Measurements from ENCODE around the gene ASB1.

Gene ASB1

DNA sequence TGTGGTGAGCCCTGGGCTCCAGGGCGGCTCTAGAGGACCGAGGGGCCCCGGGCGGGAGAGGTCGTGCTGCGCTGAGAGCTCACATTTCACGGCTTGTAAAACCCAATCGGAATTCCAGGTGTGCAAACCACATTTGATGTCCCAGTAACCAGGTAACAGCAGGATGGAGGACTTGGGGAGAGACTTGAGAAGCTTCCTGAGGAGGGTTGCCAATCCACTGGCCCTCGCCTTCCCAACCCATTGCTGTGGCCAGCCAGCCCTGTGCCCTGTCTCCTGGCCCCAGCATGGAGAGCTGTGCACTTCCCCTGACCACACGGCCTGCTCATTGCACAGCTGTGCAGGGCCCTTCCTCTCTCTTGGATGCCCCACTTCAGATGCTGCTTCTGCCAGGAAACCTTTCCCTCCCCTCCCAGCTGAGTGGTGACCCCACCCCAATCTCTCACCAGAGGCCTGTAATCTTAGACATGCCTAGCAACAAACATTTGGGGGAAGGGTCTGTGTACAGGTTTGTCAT is 39.6 kb downstream of the ASB1 start:
- Mint-ChIP-seq H3K9me3 (peaks cover 10% of the 10 kb centered on the region), H3K4me1 (ENCODE audit: low read depth) (peaks cover 5% of the 10 kb centered on the region), H3K36me3 (ENCODE audit: low read depth) (peaks cover under 1% of the 10 kb centered on the region), H3K27ac (no peak overlapping the region), H3K27me3 (ENCODE audit: low read depth) (peaks cover 4% of the 10 kb centered on the region), H3K4me3 (no peak overlapping the region)
- DNase-seq (ENCODE audit: low spot score), result no peak

DNA sequence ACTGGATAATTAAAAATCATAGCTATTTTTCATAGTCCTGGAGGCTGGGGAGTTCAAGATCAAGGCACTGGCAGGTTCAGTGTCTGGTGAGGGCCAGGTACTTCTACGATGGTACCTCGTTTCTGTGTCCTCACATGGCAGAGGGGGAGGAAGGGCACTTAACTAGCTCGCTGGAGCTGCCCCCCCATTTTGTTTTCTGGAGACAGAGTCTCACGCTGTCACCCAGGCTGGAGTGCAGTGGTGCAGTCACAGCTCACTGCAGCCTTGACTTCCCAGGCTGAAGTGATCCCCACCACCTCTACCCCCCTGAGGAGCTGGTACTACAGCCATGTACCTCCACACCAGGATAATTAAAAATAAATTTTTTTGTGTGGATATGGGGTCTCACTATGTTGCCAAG is 40.3 kb downstream of the ASB1 start:
- no peak for DNase-seq (ENCODE audit: low spot score)
- H3K36me3 Mint-ChIP-seq (ENCODE audit: low read depth), result peaks cover 1% of the 10 kb centered on the region
- no peak overlapping the region for H3K4me3 Mint-ChIP-seq
- peaks cover 14% of the 10 kb centered on the region for H3K9me3 Mint-ChIP-seq
- H3K4me1 Mint-ChIP-seq (ENCODE audit: low read depth), result peaks cover 5% of the 10 kb centered on the region
- peaks cover 5% of the 10 kb centered on the region for H3K27me3 Mint-ChIP-seq (ENCODE audit: low read depth)
- H3K27ac Mint-ChIP-seq, result no peak overlapping the region

DNA sequence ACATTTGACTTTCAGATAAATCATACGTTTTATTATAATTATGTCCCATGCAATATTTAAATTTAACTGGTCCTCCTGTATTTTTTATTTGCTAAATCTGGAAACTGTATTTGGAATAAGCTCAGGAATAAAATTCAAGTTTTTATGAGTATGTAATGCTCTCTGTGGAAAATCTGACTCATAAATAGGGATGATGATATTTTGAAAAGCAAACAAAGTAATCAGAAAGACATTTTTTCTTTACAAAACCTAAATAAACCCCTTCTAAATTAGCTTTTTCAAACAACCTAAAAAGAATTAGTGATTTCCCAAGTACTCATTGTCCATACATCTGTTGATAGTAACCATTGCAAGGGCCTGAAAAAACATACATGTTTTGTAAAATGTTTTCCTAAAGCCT is 41.1 kb downstream of the ASB1 start:
- peaks cover 1% of the 10 kb centered on the region for H3K36me3 Mint-ChIP-seq (ENCODE audit: low read depth)
- H3K27ac Mint-ChIP-seq, result no peak overlapping the region
- H3K27me3 Mint-ChIP-seq (ENCODE audit: low read depth), result peaks cover 8% of the 10 kb centered on the region
- peaks cover 21% of the 10 kb centered on the region for H3K9me3 Mint-ChIP-seq
- H3K4me1 Mint-ChIP-seq (ENCODE audit: low read depth), result peaks cover 4% of the 10 kb centered on the region
- H3K4me3 Mint-ChIP-seq, result no peak overlapping the region
- DNase-seq (ENCODE audit: low spot score), result no peak

- peaks cover 9% of the 10 kb centered on the region for H3K27me3 Mint-ChIP-seq (ENCODE audit: low read depth)
- peaks cover 2% of the 10 kb centered on the region for H3K4me1 Mint-ChIP-seq (ENCODE audit: low read depth)
- DNase-seq (ENCODE audit: low spot score), result no peak
- peaks cover 1% of the 10 kb centered on the region for H3K36me3 Mint-ChIP-seq (ENCODE audit: low read depth)
- no peak overlapping the region for H3K27ac Mint-ChIP-seq
- no peak overlapping the region for H3K4me3 Mint-ChIP-seq
- H3K9me3 Mint-ChIP-seq, result peaks cover 34% of the 10 kb centered on the region
These were observed 42.4 kb downstream of the ASB1 start for GRCh38 chr2:238469155-238469554.

DNA sequence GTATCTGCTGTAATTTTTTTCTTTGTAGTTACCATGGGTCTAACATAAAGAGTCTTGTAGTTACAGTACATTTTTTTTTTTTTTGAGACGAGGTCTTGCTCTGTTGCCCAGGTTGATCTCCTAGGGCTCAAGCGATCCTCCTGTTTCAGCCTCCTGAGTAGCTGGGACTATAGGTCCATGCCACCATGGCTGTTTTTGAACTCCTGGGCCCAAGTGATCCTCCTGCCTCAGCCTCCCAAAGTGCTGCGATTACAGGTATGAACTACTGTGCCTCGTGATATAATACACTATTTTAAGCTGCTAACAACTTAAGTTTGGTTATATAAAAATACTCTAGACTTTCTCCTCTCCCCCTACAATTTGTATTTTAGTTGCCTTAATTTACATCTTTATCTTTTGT is 46.3 kb downstream of the ASB1 start:
- Mint-ChIP-seq H3K4me3 (no peak overlapping the region), H3K9me3 (peaks cover 40% of the 10 kb centered on the region), H3K36me3 (ENCODE audit: low read depth) (peaks cover 1% of the 10 kb centered on the region), H3K4me1 (ENCODE audit: low read depth) (peaks cover 2% of the 10 kb centered on the region), H3K27me3 (ENCODE audit: low read depth) (peaks cover 9% of the 10 kb centered on the region), H3K27ac (no peak overlapping the region)
- DNase-seq (ENCODE audit: low spot score), result no peak

GRCh38 chr2:238473523-238473922 is 46.8 kb downstream of the ASB1 start:
- no peak for DNase-seq (ENCODE audit: low spot score)
- Mint-ChIP-seq H3K27ac (no peak overlapping the region), H3K36me3 (ENCODE audit: low read depth) (peaks cover 1% of the 10 kb centered on the region), H3K4me1 (ENCODE audit: low read depth) (peaks cover 2% of the 10 kb centered on the region), H3K4me3 (no peak overlapping the region), H3K27me3 (ENCODE audit: low read depth) (peaks cover 9% of the 10 kb centered on the region), H3K9me3 (peaks cover 40% of the 10 kb centered on the region)

DNA sequence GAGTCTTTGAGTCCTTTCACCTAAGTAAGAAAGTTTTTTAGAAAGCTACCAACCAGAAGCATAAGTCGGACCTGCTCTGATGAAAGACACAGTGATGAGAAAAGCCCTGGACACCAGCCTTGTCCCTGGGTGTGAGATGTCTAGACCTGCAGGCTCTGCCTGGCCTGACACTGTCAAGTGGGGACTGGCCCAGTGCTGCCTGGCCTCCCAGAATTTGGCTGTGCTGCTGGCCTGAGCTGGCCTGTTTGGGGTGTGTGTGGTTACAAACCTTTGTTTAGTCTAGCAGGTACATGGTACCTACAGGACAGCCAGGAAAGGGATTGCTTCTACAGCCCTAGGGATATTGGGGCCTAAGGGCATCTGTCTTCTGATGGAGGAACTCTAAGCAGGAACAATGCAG is 48.3 kb downstream of the ASB1 start:
- H3K27ac Mint-ChIP-seq, result no peak overlapping the region
- H3K27me3 Mint-ChIP-seq (ENCODE audit: low read depth), result peaks cover 9% of the 10 kb centered on the region
- no peak overlapping the region for H3K4me3 Mint-ChIP-seq
- DNase-seq (ENCODE audit: low spot score), result no peak
- H3K36me3 Mint-ChIP-seq (ENCODE audit: low read depth), result peaks cover 1% of the 10 kb centered on the region
- H3K4me1 Mint-ChIP-seq (ENCODE audit: low read depth), result peaks cover 2% of the 10 kb centered on the region
- H3K9me3 Mint-ChIP-seq, result peaks cover 33% of the 10 kb centered on the region

DNA sequence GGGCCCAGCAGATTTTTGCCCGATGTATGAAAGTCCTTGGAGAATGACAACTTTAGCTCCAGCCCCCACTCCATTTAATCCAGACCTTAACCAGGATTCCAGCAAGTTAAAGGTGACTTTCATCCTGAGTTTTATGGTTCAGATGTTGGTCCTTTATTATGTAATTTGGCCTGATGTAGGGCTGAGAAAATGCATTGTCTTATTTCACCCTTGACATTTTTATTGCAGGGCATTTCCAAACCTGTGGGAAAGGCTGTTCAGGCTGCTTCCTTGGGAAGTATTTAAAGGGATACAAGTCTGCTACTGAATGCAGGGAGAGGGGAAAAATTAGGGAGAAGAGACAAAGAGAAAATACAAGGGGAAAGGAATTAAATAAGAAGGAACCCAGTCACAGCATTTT is 48.8 kb downstream of the ASB1 start:
- H3K27me3 Mint-ChIP-seq (ENCODE audit: low read depth), result peaks cover 6% of the 10 kb centered on the region
- no peak overlapping the region for H3K27ac Mint-ChIP-seq
- H3K4me3 Mint-ChIP-seq, result no peak overlapping the region
- H3K9me3 Mint-ChIP-seq, result peaks cover 38% of the 10 kb centered on the region
- peaks cover 1% of the 10 kb centered on the region for H3K36me3 Mint-ChIP-seq (ENCODE audit: low read depth)
- no peak for DNase-seq (ENCODE audit: low spot score)
- H3K4me1 Mint-ChIP-seq (ENCODE audit: low read depth), result peaks cover 2% of the 10 kb centered on the region

DNA sequence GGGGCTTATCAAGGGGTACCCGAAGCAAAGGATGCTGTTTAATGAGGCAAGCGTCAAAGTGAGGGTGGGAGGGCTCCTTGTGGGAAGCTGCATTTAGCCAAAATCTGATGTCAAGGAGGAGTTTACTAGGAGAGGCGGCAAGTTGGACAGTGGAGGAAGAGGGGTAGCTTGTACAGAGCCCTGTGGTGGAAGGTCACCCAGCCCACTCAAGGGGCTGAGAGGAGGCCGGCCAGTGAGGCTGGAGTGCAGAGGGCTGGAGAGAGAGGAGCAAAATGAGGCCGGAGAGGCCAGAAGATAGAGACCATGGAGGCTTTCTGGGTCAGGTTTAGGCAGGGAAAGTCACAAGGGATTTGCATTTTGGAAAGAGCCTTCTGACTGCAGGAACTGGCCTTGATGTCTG is 49.5 kb downstream of the ASB1 start:
- Mint-ChIP-seq H3K9me3 (peaks cover 42% of the 10 kb centered on the region), H3K27ac (no peak overlapping the region), H3K4me1 (ENCODE audit: low read depth) (peaks cover 2% of the 10 kb centered on the region), H3K27me3 (ENCODE audit: low read depth) (peaks cover 6% of the 10 kb centered on the region), H3K4me3 (no peak overlapping the region), H3K36me3 (ENCODE audit: low read depth) (peaks cover 1% of the 10 kb centered on the region)
- DNase-seq (ENCODE audit: low spot score), result no peak

- Mint-ChIP-seq H3K27ac (no peak overlapping the region), H3K36me3 (ENCODE audit: low read depth) (no peaks in the 10 kb centered on the region), H3K27me3 (ENCODE audit: low read depth) (no peaks in the 10 kb centered on the region), H3K4me3 (no peak overlapping the region), H3K4me1 (ENCODE audit: low read depth) (no peaks in the 10 kb centered on the region), H3K9me3 (peaks cover 26% of the 10 kb centered on the region)
- DNase-seq (ENCODE audit: low spot score), result no peak
These were observed 51.5 kb downstream of the ASB1 start for GRCh38 chr2:238478216-238478615.

GRCh38 chr2:238479847-238480246 is 53.1 kb downstream of the ASB1 start:
- H3K9me3 Mint-ChIP-seq, result peaks cover 11% of the 10 kb centered on the region
- no peak for DNase-seq (ENCODE audit: low spot score)
- H3K27me3 Mint-ChIP-seq (ENCODE audit: low read depth), result no peaks in the 10 kb centered on the region
- H3K4me3 Mint-ChIP-seq, result no peak overlapping the region
- no peak overlapping the region for H3K27ac Mint-ChIP-seq
- H3K36me3 Mint-ChIP-seq (ENCODE audit: low read depth), result no peaks in the 10 kb centered on the region
- H3K4me1 Mint-ChIP-seq (ENCODE audit: low read depth), result no peaks in the 10 kb centered on the region

DNA sequence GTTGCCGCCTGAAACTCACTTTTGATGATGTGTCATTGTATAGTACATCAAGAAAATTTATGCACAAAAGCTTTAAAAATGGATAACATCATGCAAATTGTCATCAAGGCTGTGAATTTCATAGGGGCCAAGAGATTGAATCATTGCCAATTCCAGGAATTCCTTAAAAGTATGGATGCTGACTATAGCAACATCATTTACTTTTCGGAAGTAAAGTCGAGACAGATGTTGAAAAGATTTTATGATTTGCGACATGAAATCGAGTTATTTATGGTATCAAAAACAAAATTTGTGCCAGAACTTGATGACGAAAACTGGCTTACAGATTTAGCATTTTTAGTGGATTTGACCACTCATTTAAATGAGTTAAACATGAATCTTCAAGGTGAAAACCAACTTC is 56.3 kb downstream of the ASB1 start:
- Mint-ChIP-seq H3K4me1 (ENCODE audit: low read depth) (no peaks in the 10 kb centered on the region), H3K27ac (no peak overlapping the region), H3K36me3 (ENCODE audit: low read depth) (no peaks in the 10 kb centered on the region), H3K27me3 (ENCODE audit: low read depth) (no peaks in the 10 kb centered on the region), H3K9me3 (peaks cover 11% of the 10 kb centered on the region), H3K4me3 (no peak overlapping the region)
- DNase-seq (ENCODE audit: low spot score), result no peak

DNA sequence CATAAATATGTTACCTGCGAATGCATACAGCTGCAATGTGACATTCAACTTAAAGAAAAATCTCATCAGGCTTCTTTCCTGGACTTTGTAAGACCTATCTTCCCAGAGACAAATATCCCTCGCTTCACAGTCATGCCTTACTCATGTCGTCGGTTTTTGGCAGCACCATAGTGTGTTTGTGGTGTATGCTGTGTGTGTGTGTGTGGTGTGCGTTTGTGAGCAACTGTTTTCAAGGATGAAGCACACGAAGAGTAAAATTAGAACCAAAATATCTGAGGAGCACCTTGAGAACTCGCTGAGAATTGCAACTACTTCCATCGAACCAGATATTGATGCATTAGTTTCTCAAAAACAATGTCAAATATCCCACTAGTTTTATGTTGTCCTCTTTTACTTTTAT is 56.9 kb downstream of the ASB1 start:
- H3K9me3 Mint-ChIP-seq, result peaks cover 11% of the 10 kb centered on the region
- H3K36me3 Mint-ChIP-seq (ENCODE audit: low read depth), result no peaks in the 10 kb centered on the region
- no peaks in the 10 kb centered on the region for H3K27me3 Mint-ChIP-seq (ENCODE audit: low read depth)
- no peaks in the 10 kb centered on the region for H3K4me1 Mint-ChIP-seq (ENCODE audit: low read depth)
- no peak overlapping the region for H3K27ac Mint-ChIP-seq
- no peak overlapping the region for H3K4me3 Mint-ChIP-seq
- no peak for DNase-seq (ENCODE audit: low spot score)

- Mint-ChIP-seq H3K4me1 (ENCODE audit: low read depth) (no peaks in the 10 kb centered on the region), H3K27me3 (ENCODE audit: low read depth) (no peaks in the 10 kb centered on the region), H3K36me3 (ENCODE audit: low read depth) (no peaks in the 10 kb centered on the region)
These were observed 58.1 kb downstream of the ASB1 start for GRCh38 chr2:238484522-238485452.

More at GRCh38 chr2:238484522-238485452, 58.1 kb downstream of the ASB1 start:
- no peak for DNase-seq (ENCODE audit: low spot score)
- Mint-ChIP-seq H3K9me3 (peaks cover 11% of the 10 kb centered on the region), H3K27ac (no peak overlapping the region), H3K4me3 (no peak overlapping the region)
